K562 (cell line): ENCODE results near the gene LETM1. TPM values are rescaled to one million over a fixed set of nuclear protein-coding genes. Genes with fewer than 3 reads are reported as not detected.

Source experiments
- ATAC-seq: fragments of 200-7000 bp; cut with Tn5 transposase; 3 replicates; pipeline ENCODE4 v1.9.1; 2020; ENCODE audit warnings: moderate library complexity
- BruUV-seq: library from RNA; stranded (reverse); fragments of 400-500 nt; replicated peaks from 2 replicates; lab custom pipeline; 2021; lab: Mats Ljungman, UMichigan
- CTCF ChIA-PET: fragments of 300-600 bp; formaldehyde crosslinking; extraction: SDS; loops from one replicate; lab custom pipeline; 2021; ENCODE audit warnings: low intra/inter-chr PET ratio; lab: Yijun Ruan, JAX
- POLR2A ChIA-PET: fragments of 300-600, 350-650 bp; sonication (Branson Sonifier 250); formaldehyde crosslinking; extraction: SDS; loops from one replicate; lab custom pipeline; 2021; ENCODE audit warnings: antibody characterized with exemption, inconsistent platforms; lab: Yijun Ruan, JAX
- DNase-seq, 4 experiments: peaks; one replicate each; pipeline versions ENCODE4 v3.0.0 to v3.0.0-alpha.2; 2011 to 2018; ENCODE audit warnings: low spot score in 3 of 4, mixed read lengths in 3 of 4; ENCODE audit errors: extremely low read depth in 1 of 4
- FAIRE-seq: peaks from 2 replicates; lab custom pipeline; 2011; peaks lifted over from hg19 to GRCh38; lab: Jason Lieb, UNC
- H2AFZ ChIP-seq: 2 replicates; pipeline ENCODE4 v1.6.0; 2011; ENCODE audit warnings: low read depth, low read length, control low read depth, inconsistent platforms
- H3K27ac ChIP-seq: fragments of 200-600 bp; 3 replicates; pipeline ENCODE4 v1.8.0; 2011; ENCODE audit warnings: low read depth, mild to moderate bottlenecking, control low read depth, inconsistent platforms, low read length, moderate library complexity, mixed read lengths; ENCODE audit errors: extremely low read depth
- H3K27me3 ChIP-seq, 2 experiments: fragments of 300-600 bp in 1 of 2; 2 replicates in 1 of 2; 3 replicates in 1 of 2; pipeline versions ENCODE4 v1.6.0 to v1.8.0; 2011; ENCODE audit warnings: inconsistent platforms in 2 of 2, low read length in 2 of 2, mild to moderate bottlenecking in 1 of 2, mixed read lengths in 1 of 2, moderate library complexity in 1 of 2; ENCODE audit not compliant: control insufficient read depth in 2 of 2, insufficient read depth in 2 of 2
- H3K36me3 ChIP-seq: fragments of 300-600 bp; 3 replicates; pipeline ENCODE4 v1.8.0; 2011; ENCODE audit warnings: mild to moderate bottlenecking, low read length, inconsistent platforms; ENCODE audit not compliant: control insufficient read depth, insufficient read depth
- H3K4me1 ChIP-seq, 2 experiments: fragments of 200-600 bp in 1 of 2; replicated peaks in 1 of 2; 2 replicates in 1 of 2; 3 replicates in 1 of 2; pipeline versions ENCODE4 v1.5.1 to v1.8.0; 2011; ENCODE audit warnings: inconsistent platforms in 2 of 2, low read length in 2 of 2, mild to moderate bottlenecking in 1 of 2, mixed read lengths in 1 of 2, moderate library complexity in 1 of 2; ENCODE audit not compliant: control insufficient read depth in 2 of 2, insufficient read depth in 2 of 2
- H3K4me2 ChIP-seq: 2 replicates; pipeline ENCODE4 v1.6.1; 2011; ENCODE audit warnings: low read length, control low read depth, inconsistent platforms, mixed read lengths; ENCODE audit not compliant: insufficient read depth
- H3K4me3 ChIP-seq: fragments of 200-600 bp; sonication (generic), shearing (Covaris generic); 2 replicates; pipeline ENCODE4 v1.5.1; 2016; ENCODE audit warnings: control low read depth, inconsistent platforms
- H3K79me2 ChIP-seq: fragments of 200-600 bp; 3 replicates; pipeline ENCODE4 v1.8.0; 2011; ENCODE audit warnings: low read length, inconsistent platforms; ENCODE audit not compliant: control insufficient read depth, insufficient read depth
- H3K9ac ChIP-seq, 2 experiments: 2 replicates each; pipeline versions ENCODE4 v1.6.0 to v1.6.1; 2011; ENCODE audit warnings: low read depth in 2 of 2, low read length in 2 of 2, control low read depth in 1 of 2, inconsistent platforms in 1 of 2, mild to moderate bottlenecking in 1 of 2, mixed read lengths in 1 of 2; ENCODE audit not compliant: insufficient read depth in 1 of 2
- H3K9me1 ChIP-seq: one replicate; pipeline ENCODE4 v1.6.0; 2011; ENCODE audit warnings: inconsistent platforms, mild to moderate bottlenecking, low read length, moderate library complexity; ENCODE audit not compliant: control insufficient read depth, insufficient read depth
- H3K9me3 ChIP-seq: replicated peaks from 2 replicates; pipeline ENCODE4 v1.5.1; 2011; ENCODE audit warnings: low read depth, low read length, inconsistent platforms; ENCODE audit not compliant: control insufficient read depth, insufficient read depth
- H4K20me1 ChIP-seq: replicated peaks from 2 replicates; pipeline ENCODE4 v1.6.1; 2011; ENCODE audit warnings: low read length, inconsistent platforms, mixed read lengths; ENCODE audit not compliant: control insufficient read depth, insufficient read depth
- ARID2 ChIP-seq: fragments of 450-650 bp; IDR thresholded peaks from 2 replicates; pipeline ENCODE4 v1.6.1; 2017; ENCODE audit warnings: antibody characterized with exemption, mild to moderate bottlenecking
- NUFIP1 ChIP-seq: fragments of 450-650 bp; IDR thresholded peaks from 2 replicates; pipeline ENCODE4 v1.6.1; 2018; ENCODE audit not compliant: partially characterized antibody
- POLR2AphosphoS5 ChIP-seq: IDR thresholded peaks from 2 replicates; pipeline ENCODE4 v1.6.1; 2011; ENCODE audit warnings: mild to moderate bottlenecking, low read depth, low read length, moderate library complexity; ENCODE audit not compliant: control insufficient read depth, insufficient read depth
- SMC3 ChIP-seq: conservative IDR thresholded peaks from 2 replicates; pipeline ENCODE4 v1.6.1; 2011; ENCODE audit warnings: low read depth, low read length, improper control_type of control experiment; ENCODE audit not compliant: insufficient read depth
- SNIP1 ChIP-seq: fragments of 450-650 bp; IDR thresholded peaks from 2 replicates; pipeline ENCODE4 v1.7.1; 2017; ENCODE audit warnings: low read depth, mild to moderate bottlenecking
- STAG1 ChIP-seq: sonication (generic); formaldehyde crosslinking; IDR thresholded peaks from 2 replicates; pipeline ENCODE4 v1.5.0; 2020; ENCODE audit warnings: missing genetic modification reagents, borderline replicate concordance
- TAF1 ChIP-seq: IDR thresholded peaks from 2 replicates; pipeline ENCODE4 v1.6.1; 2011; ENCODE audit warnings: mild to moderate bottlenecking, low read length, moderate library complexity; ENCODE audit not compliant: insufficient read depth, control insufficient read depth, severe bottlenecking; ENCODE audit errors: extremely low read depth
- TBP ChIP-seq: optimal IDR thresholded peaks from 2 replicates; pipeline ENCODE3; 2011; ENCODE audit warnings: low read depth, low read length, improper control_type of control experiment
- TEAD1 ChIP-seq, 2 experiments: fragments of 450-650 bp in 1 of 2; sonication (generic) in 1 of 2; formaldehyde crosslinking; IDR thresholded peaks; 2 replicates each; pipeline versions ENCODE4 v1.4.0 to v1.8.0; 2020 to 2022; ENCODE audit warnings: mild to moderate bottlenecking in 2 of 2, missing genetic modification reagents in 1 of 2
- ZBTB7A ChIP-seq: IDR thresholded peaks from 2 replicates; pipeline ENCODE4 v1.6.1; 2011; ENCODE audit warnings: low read depth, mild to moderate bottlenecking, low read length, moderate library complexity, borderline replicate concordance; ENCODE audit not compliant: control insufficient read depth
- ZNF134 ChIP-seq: fragments of 250-450 bp; sonication (Bioruptor Pico); conservative IDR thresholded peaks from 2 replicates; pipeline ENCODE4 v1.4.0; 2020
- ZNF239 ChIP-seq: fragments of 250-450 bp; sonication (Bioruptor Pico); IDR thresholded peaks from 2 replicates; pipeline ENCODE4 v1.4.0; 2020; ENCODE audit warnings: mild to moderate bottlenecking
- ZNF717 ChIP-seq: fragments of 250-450 bp; sonication (Bioruptor Pico); IDR thresholded peaks from 2 replicates; pipeline ENCODE4 v1.5.0; 2021
- WGBS: fragments of 100-300 bp; shearing (Covaris generic); methylation state at CpG from one replicate; pipeline ENCODE4 v1.1.6; 2016; ENCODE audit warnings: low coverage, mixed read lengths; ENCODE audit not compliant: insufficient coverage; ENCODE audit errors: missing lambda C conversion rate; 5-methylcytosine and 5-hydroxymethylcytosine counted together
- in situ Hi-C: fragments of 300-500 bp; cut with MboI; formaldehyde crosslinking; loops from 4 replicates; pipeline ENCODE4 v1.15.0; 2018; ENCODE audit warnings: inconsistent platforms, mixed read lengths
- intact Hi-C: fragments of 100-400 bp; cut with micrococcal nuclease; formaldehyde crosslinking; loops from 2 replicates; pipeline ENCODE4 v1.14.2; 2022
- polyA plus RNA-seq, 8 experiments: library from polyadenylated mRNA; depleted of rRNA in 4 of 8; stranded (reverse) in 5 of 8; unstranded in 3 of 8; fragments of >200 nt; fragmentation: Nextera tagmentation in 2 of 8; fragmentation: Illumina TruSeq in 1 of 8; extraction: Ambion mirVana in 2 of 8; extraction: Trizol in 1 of 8; gene quantifications; 2 replicates each; pipeline versions ENCODE4 v1.2.1 to v1.2.3, GENCODE V29; 2011 to 2014; ENCODE audit warnings: inconsistent platforms in 1 of 8, missing spikeins in 1 of 8
- total RNA-seq, 7 experiments: library from RNA; depleted of rRNA in 6 of 7; stranded (reverse); fragments of >200 nt in 6 of 7; fragmentation: Illumina TruSeq in 2 of 7; extraction: Trizol in 2 of 7; gene quantifications; 2 replicates each; pipeline versions ENCODE4 v1.2.1 to v1.2.3, GENCODE V29; 2011 to 2021; ENCODE audit warnings: low replicate concordance in 1 of 7
- TF ChIP-seq, protein P1 (sequence below): fragments of 250-450 bp; sonication (Bioruptor Pico); IDR thresholded peaks from 2 replicates; pipeline ENCODE4 v1.9.0; 2021; ENCODE audit warnings: mild to moderate bottlenecking, inconsistent platforms
- TF ChIP-seq, protein P2 (sequence below), 3 experiments: IDR thresholded peaks in 2 of 3; conservative IDR thresholded peaks in 1 of 3; 2 replicates each; pipeline ENCODE4 v1.5.1; 2011 to 2012; ENCODE audit warnings: low read length in 3 of 3, mild to moderate bottlenecking in 3 of 3, control low read depth in 2 of 3, improper control_type of control experiment in 1 of 3, inconsistent platforms in 1 of 3, low read depth in 1 of 3, mixed read lengths in 1 of 3, moderate library complexity in 1 of 3; ENCODE audit not compliant: insufficient read depth in 2 of 3
- TF ChIP-seq, protein P3 (sequence below): IDR thresholded peaks from 2 replicates; pipeline ENCODE4 v1.6.1; 2011; ENCODE audit warnings: borderline replicate concordance, low read depth, mild to moderate bottlenecking, moderate library complexity, low read length; ENCODE audit not compliant: insufficient read depth, poor library complexity, severe bottlenecking

LETM1 gene
- total and polyA plus RNA-seq, 9 of the 15 experiments (the other 6 are each of a cell fraction or from before 2014, with no cell fraction given) = 3.9 to 109 (median 35.0) TPM

DNA sequence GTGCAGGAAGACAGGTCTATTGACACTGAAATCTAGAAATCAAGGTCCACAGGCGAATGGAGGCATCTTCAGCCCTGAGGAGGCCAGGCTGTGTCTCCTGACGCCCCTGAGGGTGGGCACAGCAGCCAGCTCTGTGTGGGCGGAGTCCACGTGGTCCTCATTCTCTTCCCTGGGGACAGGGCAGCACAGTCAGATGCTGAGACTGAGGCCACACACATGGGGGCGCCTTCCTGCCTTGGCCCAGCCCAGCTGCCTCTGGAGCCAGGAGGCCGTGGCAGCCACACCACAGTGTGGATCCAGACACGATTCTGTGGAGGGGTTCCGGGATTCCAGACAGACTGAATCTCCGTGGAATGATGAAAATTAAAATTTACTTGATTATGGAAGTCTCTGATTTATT, 42.0 kb downstream of the LETM1 start:
- 64% methylated on average over 9 of the region's 9 CpGs for WGBS
- CTCF ChIA-PET = interaction anchor here (0.7 to 1.0 kb wide), 2 partner anchors 65 to 96 kb away, joined by 3 read pairs; no protein-coding TSS in a partner anchor
- H3K9ac ChIP-seq = no peak overlapping the region
- no peak overlapping the region for H3K4me3 ChIP-seq
- peaks cover 3% of the 10 kb centered on the region for H3K9me1 ChIP-seq
- BruUV-seq = no TSS peak
- no peak overlapping the region for H2AFZ ChIP-seq
- H3K79me2 ChIP-seq = no peaks in the 10 kb centered on the region
- H3K9me3 ChIP-seq = no peaks in the 10 kb centered on the region
- H3K27ac ChIP-seq = no peak overlapping the region
- in situ Hi-C loops = loop anchor here (5.0 kb wide), 1 partner anchor 72 kb away; no protein-coding TSS in a partner anchor
- intact Hi-C loops = loop anchor here (5.0 kb wide), 2 partner anchors 83 to 98 kb away; no protein-coding TSS in a partner anchor
- H3K4me2 ChIP-seq = no peak overlapping the region
- H4K20me1 ChIP-seq = no peaks in the 10 kb centered on the region; the same call in 1 of the 2 replicates
- POLR2A ChIA-PET = interaction anchor here (0.6 kb wide), 1 partner anchor 9 kb away, joined by 3 read pairs; no protein-coding TSS in a partner anchor
- peaks cover 0 to 24% of the 10 kb centered on the region in 2 experiments; a peak in 2 of 5 replicates for H3K4me1 ChIP-seq
- DNase-seq (peak in 1 of 4 experiments; percentile 20), FAIRE-seq (no peak), ATAC-seq (peak; percentile 35)
- no peaks in the 10 kb centered on the region for H3K27me3 ChIP-seq
- peaks cover 65% of the 10 kb centered on the region; the same call in 2 of the 3 replicates for H3K36me3 ChIP-seq
- TF ChIP-seq TBP = no peak
- TF ChIP-seq TEAD1 (CRISPR knock-in tag; IDR thresholded peaks at IDR 0.05) = no peak
- TF ChIP-seq ZNF239 = no peak
- 0 out of 2 replicates have a peak, but pooled peaks have one; percentile 16 for TF ChIP-seq SMC3
- TF ChIP-seq, protein P1, sequence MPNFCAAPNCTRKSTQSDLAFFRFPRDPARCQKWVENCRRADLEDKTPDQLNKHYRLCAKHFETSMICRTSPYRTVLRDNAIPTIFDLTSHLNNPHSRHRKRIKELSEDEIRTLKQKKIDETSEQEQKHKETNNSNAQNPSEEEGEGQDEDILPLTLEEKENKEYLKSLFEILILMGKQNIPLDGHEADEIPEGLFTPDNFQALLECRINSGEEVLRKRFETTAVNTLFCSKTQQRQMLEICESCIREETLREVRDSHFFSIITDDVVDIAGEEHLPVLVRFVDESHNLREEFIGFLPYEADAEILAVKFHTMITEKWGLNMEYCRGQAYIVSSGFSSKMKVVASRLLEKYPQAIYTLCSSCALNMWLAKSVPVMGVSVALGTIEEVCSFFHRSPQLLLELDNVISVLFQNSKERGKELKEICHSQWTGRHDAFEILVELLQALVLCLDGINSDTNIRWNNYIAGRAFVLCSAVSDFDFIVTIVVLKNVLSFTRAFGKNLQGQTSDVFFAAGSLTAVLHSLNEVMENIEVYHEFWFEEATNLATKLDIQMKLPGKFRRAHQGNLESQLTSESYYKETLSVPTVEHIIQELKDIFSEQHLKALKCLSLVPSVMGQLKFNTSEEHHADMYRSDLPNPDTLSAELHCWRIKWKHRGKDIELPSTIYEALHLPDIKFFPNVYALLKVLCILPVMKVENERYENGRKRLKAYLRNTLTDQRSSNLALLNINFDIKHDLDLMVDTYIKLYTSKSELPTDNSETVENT (CRISPR knock-in tag) = no peak
- TF ChIP-seq SNIP1 = no peak
- no peak for TF ChIP-seq TAF1
- TF ChIP-seq POLR2AphosphoS5 = 0 out of 2 replicates have a peak, but pooled peaks have one; percentile 20
- TF ChIP-seq ARID2 = no peak
- no peak for TF ChIP-seq ZNF134 (CRISPR knock-in tag)
- no peak for TF ChIP-seq ZBTB7A
- 0 out of 2 replicates have a peak, but pooled peaks have one; percentile 28 for TF ChIP-seq STAG1 (CRISPR knock-in tag)
- TF ChIP-seq, protein P2, sequence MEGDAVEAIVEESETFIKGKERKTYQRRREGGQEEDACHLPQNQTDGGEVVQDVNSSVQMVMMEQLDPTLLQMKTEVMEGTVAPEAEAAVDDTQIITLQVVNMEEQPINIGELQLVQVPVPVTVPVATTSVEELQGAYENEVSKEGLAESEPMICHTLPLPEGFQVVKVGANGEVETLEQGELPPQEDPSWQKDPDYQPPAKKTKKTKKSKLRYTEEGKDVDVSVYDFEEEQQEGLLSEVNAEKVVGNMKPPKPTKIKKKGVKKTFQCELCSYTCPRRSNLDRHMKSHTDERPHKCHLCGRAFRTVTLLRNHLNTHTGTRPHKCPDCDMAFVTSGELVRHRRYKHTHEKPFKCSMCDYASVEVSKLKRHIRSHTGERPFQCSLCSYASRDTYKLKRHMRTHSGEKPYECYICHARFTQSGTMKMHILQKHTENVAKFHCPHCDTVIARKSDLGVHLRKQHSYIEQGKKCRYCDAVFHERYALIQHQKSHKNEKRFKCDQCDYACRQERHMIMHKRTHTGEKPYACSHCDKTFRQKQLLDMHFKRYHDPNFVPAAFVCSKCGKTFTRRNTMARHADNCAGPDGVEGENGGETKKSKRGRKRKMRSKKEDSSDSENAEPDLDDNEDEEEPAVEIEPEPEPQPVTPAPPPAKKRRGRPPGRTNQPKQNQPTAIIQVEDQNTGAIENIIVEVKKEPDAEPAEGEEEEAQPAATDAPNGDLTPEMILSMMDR (IDR thresholded peaks at IDR 0.05 in 2 of 3, conservative IDR thresholded peaks at IDR 0.05 in 1 of 3; ENCODE audit: insufficient read depth in 2 of 3, low read depth in 1 of 3, low read length in 3 of 3) = peak; percentile 24 to 41 (median 37); a peak in 5 of 6 replicates
- TF ChIP-seq, protein P3, sequence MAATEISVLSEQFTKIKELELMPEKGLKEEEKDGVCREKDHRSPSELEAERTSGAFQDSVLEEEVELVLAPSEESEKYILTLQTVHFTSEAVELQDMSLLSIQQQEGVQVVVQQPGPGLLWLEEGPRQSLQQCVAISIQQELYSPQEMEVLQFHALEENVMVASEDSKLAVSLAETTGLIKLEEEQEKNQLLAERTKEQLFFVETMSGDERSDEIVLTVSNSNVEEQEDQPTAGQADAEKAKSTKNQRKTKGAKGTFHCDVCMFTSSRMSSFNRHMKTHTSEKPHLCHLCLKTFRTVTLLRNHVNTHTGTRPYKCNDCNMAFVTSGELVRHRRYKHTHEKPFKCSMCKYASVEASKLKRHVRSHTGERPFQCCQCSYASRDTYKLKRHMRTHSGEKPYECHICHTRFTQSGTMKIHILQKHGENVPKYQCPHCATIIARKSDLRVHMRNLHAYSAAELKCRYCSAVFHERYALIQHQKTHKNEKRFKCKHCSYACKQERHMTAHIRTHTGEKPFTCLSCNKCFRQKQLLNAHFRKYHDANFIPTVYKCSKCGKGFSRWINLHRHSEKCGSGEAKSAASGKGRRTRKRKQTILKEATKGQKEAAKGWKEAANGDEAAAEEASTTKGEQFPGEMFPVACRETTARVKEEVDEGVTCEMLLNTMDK = peak; percentile 66
- TF ChIP-seq ZNF717 = no peak
- no peak for TF ChIP-seq NUFIP1
